C4-2B (cell line): ENCODE data around the gene TSPAN11.
"Not testable (repeated sequence)": the region's sequence is repeated elsewhere in the genome, so short reads cannot be mapped to it uniquely, and the experiment has no call there.

Source experiments
- H3K27ac ChIP-seq: fragments of 450-650 bp; 2 replicates; pipeline ENCODE4 v1.5.1; 2017
- ZFX ChIP-seq: fragments of 450-650 bp; IDR thresholded peaks from 2 replicates; pipeline ENCODE4 v1.6.1; 2017
- TF ChIP-seq, protein P1 (sequence below): fragments of 450-650 bp; conservative IDR thresholded peaks from 2 replicates; pipeline ENCODE4 v1.5.1; 2017; ENCODE audit warnings: mild to moderate bottlenecking

The TSPAN11 gene

DNA sequence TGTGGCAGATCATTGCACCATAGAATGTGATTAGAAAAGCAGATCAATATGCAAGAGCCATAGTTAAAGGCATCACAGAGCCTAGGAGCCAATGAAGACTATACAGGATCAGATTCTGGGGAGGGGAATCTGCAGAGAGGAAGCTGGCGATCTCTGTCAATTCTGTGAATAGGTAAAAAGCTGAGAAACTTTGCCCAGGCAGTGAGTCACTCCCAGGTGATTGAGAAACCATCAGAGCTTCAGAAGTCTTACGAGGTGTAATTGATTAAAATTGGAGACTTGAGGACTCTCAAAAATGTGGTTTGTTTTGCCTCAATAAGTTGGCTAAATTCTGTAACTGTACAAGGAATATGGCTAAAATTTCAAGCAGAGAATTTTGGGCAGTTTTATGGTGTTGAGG, 41.7 kb upstream of the TSPAN11 start:
- no peak overlapping the region; the same call in 1 of the 2 replicates for H3K27ac ChIP-seq
- TF ChIP-seq, protein P1, sequence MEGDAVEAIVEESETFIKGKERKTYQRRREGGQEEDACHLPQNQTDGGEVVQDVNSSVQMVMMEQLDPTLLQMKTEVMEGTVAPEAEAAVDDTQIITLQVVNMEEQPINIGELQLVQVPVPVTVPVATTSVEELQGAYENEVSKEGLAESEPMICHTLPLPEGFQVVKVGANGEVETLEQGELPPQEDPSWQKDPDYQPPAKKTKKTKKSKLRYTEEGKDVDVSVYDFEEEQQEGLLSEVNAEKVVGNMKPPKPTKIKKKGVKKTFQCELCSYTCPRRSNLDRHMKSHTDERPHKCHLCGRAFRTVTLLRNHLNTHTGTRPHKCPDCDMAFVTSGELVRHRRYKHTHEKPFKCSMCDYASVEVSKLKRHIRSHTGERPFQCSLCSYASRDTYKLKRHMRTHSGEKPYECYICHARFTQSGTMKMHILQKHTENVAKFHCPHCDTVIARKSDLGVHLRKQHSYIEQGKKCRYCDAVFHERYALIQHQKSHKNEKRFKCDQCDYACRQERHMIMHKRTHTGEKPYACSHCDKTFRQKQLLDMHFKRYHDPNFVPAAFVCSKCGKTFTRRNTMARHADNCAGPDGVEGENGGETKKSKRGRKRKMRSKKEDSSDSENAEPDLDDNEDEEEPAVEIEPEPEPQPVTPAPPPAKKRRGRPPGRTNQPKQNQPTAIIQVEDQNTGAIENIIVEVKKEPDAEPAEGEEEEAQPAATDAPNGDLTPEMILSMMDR, result no peak
- TF ChIP-seq ZFX, result no peak

DNA sequence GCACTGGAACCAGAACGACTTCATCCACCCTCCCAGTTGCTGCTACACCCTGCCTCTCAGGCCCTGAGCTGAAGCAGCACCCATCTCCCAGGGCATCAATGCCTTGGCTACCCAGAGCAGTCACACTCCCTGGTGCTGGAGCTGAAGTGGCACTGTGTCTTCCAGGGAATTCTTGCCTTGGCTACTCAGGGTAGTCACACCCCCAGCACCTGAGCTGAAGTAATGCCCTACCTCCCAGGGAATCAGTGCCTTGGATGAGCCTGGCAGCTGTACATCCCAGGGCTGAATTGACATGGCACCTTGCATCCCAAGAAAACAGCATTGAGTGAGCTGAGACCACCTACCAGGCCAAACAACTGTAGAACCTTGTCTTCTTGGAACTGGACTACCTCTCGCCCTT, 41.2 kb upstream of the TSPAN11 start:
- no peak overlapping the region; the same call in 1 of the 2 replicates for H3K27ac ChIP-seq
- TF ChIP-seq ZFX, result no peak
- TF ChIP-seq, protein P1, result no peak

DNA sequence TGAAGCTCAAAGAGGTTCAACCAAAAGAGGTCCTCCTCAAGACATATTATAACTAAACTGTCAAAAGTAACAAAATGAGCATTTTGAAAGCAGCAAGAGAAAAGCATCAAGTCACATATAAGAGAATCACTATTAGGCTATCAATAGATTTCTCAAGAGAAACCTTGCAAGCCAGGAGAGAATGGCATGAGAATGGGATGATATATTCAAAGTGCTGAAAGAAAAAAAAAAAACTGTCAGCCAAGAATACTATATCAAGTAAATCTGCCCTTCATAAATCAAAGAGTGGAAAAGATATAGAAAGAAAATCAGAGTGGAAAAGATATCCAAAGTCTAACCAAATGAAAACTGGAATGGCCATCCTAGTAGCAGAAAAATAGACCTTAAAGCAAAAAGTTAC, 39.3 kb upstream of the TSPAN11 start:
- TF ChIP-seq, protein P1, result no peak
- TF ChIP-seq ZFX, result no peak
- no peak overlapping the region for H3K27ac ChIP-seq

DNA sequence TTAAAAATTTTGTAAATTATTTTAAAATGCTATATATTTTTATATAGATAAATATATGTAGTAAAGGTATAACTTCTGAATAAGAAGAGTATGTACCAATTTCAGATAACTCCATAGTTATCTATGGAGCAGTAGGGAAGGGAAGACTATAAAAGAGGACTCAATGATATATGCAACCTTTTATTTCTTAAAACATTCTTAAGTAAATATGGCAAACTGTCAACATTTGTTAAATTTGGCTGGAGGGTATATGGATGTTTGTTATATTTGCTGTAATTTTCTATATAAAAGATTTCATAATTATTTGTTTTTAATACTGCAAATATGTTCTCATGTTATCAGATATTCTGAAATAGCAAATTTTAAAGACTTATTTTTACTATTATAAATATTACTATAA, 38.3 kb upstream of the TSPAN11 start:
- H3K27ac ChIP-seq, result no peak overlapping the region
- TF ChIP-seq, protein P1, result no peak
- no peak for TF ChIP-seq ZFX

DNA sequence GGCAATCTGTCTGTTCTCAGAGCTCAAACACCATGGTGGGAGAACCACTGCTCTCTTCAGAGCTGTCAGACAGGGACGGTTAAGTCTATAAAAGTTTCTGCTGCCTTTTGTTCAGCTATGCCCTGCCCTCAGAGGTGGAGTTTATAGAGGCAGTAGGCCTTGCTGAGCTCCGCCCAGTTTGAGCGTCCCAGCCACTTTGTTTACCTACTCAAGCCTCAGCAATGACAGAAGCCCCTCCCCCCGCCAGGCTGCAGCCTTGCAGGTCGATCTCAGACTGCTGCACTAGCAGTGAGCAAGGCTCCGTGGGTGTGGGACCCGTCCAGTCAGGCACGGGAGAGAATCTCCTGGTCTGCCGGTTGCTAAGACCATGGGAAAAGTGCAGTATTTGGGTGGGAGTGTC, 32.0 kb upstream of the TSPAN11 start:
- not testable (repeated sequence) for H3K27ac ChIP-seq

DNA sequence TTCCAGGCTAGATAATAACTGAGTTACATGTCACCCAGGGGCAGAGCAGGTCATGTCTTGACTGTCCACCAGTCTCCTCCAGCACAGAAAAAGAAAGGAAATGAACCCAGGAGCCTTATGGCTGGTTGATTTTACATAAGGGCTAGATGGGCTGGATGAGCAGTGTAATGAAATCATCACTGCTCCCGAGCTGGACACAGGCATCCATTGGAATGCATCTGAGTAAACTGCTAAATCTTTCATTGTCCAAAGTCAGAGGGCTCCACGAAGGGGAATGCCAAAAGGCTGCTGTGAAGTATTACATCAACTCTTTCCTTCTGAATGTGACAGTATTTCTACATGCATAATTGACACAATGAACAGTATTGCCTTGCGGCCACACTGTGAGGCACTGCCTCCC, 30.1 kb upstream of the TSPAN11 start:
- TF ChIP-seq, protein P1, result no peak
- TF ChIP-seq ZFX, result no peak
- H3K27ac ChIP-seq, result no peak overlapping the region

DNA sequence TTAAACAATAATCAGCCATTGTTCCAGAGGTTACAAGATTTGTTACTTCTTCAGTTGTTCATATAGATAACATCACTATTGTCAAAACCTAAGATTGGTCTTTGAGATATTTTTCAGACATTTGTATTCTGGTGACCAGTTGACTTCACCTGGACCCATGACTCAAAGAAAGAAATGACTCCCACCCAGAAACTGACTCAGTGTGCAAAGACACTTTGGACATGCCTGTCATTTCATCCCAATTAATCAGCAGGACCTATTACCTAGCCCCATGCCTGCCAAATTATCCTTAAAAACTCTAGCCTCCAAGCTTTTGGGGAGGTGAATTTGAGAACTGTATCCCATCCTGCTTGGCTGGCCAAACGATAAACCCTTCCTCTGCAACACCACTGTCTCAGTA, 27.7 kb upstream of the TSPAN11 start:
- TF ChIP-seq, protein P1, result no peak
- TF ChIP-seq ZFX, result no peak

DNA sequence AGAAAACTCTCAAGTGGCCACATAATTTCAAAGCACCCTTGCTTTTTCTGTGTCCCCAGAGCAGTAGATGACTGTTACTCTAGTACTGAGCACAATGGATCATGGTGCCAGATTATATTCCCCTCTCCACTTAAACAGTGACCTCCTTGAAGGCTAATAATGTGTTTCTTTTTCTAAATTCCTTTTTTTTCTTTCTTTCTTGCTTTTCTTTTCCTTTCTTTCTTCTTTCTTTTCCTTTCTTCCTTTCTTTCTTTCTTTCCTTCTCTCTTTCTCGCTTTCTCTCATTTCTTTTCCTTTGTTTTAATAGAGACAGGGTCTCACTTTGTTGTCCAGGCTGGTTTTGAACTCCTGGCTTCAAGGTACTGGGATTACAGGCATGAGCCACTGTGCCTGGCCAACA, 26.2 kb upstream of the TSPAN11 start:
- no peak overlapping the region for H3K27ac ChIP-seq

More for the DNA sequence above, 27.7 kb upstream of the TSPAN11 start:
- H3K27ac ChIP-seq, result no peak overlapping the region

More for the DNA sequence above, 26.2 kb upstream of the TSPAN11 start:
- TF ChIP-seq ZFX, result no peak
- TF ChIP-seq, protein P1, result no peak
